WTC11 (cell line): ENCODE measurements around the gene MMP24. TPM values are rescaled to one million over a fixed set of nuclear protein-coding genes. Genes with fewer than 3 reads are reported as not detected.

Source experiments
- ATAC-seq: fragments of 200-7000 bp; cut with Tn5 transposase; 2 replicates; pipeline ENCODE4 v1.10.0; 2021; ENCODE audit warnings: mild to moderate bottlenecking, moderate library complexity
- CTCF ChIA-PET: fragments of 300-600 bp; sonication (Branson Sonifier 250); formaldehyde crosslinking; loops from one replicate; lab custom pipeline; 2021; ENCODE audit warnings: antibody characterized with exemption; lab: Charles Lee
- POLR2A ChIA-PET: fragments of 350-600 bp; sonication (Branson Sonifier 250); formaldehyde crosslinking; loops from one replicate; lab custom pipeline; 2021; ENCODE audit warnings: antibody characterized with exemption; lab: Charles Lee
- DNase-seq: peaks from one replicate; pipeline ENCODE4 v3.0.0; 2021; ENCODE audit warnings: low spot score
- H3K27ac Mint-ChIP-seq: 2 replicates; pipeline ENCODE4 v1.8.0; 2021; ENCODE audit warnings: mixed read lengths
- H3K27me3 Mint-ChIP-seq: 2 replicates; pipeline ENCODE4 v1.8.0; 2021; ENCODE audit warnings: low read depth, mild to moderate bottlenecking, moderate library complexity, mixed read lengths
- H3K36me3 Mint-ChIP-seq: 2 replicates; pipeline ENCODE4 v1.8.0; 2021; ENCODE audit warnings: mixed read lengths
- H3K4me1 Mint-ChIP-seq: 2 replicates; pipeline ENCODE4 v1.8.0; 2022; ENCODE audit warnings: mixed read lengths
- H3K4me3 Mint-ChIP-seq: 2 replicates; pipeline ENCODE4 v1.8.0; 2021; ENCODE audit warnings: mild to moderate bottlenecking, moderate library complexity, mixed read lengths
- H3K9me3 Mint-ChIP-seq: 2 replicates; pipeline ENCODE4 v1.8.0; 2021; ENCODE audit warnings: mixed read lengths
- ATF1 ChIP-seq: sonication (generic); formaldehyde crosslinking; IDR thresholded peaks from 2 replicates; pipeline ENCODE4 v1.8.1; 2023; ENCODE audit warnings: mild to moderate bottlenecking, moderate library complexity, missing genetic modification reagents
- ELF4 ChIP-seq: sonication (generic); formaldehyde crosslinking; IDR thresholded peaks from 2 replicates; pipeline ENCODE4 v1.8.1; 2022; ENCODE audit warnings: low read depth, mild to moderate bottlenecking, moderate library complexity, missing genetic modification reagents
- ETV6 ChIP-seq: sonication (generic); formaldehyde crosslinking; IDR thresholded peaks from 2 replicates; pipeline ENCODE4 v1.8.1; 2022; ENCODE audit warnings: mild to moderate bottlenecking, missing genetic modification reagents
- GTF2I ChIP-seq: fragments of 250-450 bp; sonication (Bioruptor Pico); conservative IDR thresholded peaks from 2 replicates; pipeline ENCODE4 v1.4.0; 2021; ENCODE audit warnings: mild to moderate bottlenecking
- MLX ChIP-seq: sonication (generic); formaldehyde crosslinking; IDR thresholded peaks from 2 replicates; pipeline ENCODE4 v1.8.1; 2023; ENCODE audit warnings: mild to moderate bottlenecking, missing genetic modification reagents, moderate library complexity
- NFATC4 ChIP-seq: fragments of 250-450 bp; sonication (Bioruptor Pico); IDR thresholded peaks from 2 replicates; pipeline ENCODE4 v1.9.0; 2021; ENCODE audit warnings: mild to moderate bottlenecking
- NR1H2 ChIP-seq: sonication (generic); formaldehyde crosslinking; IDR thresholded peaks from 2 replicates; pipeline ENCODE4 v1.9.0; 2021; ENCODE audit warnings: mild to moderate bottlenecking, moderate library complexity, missing genetic modification reagents
- TEAD1 ChIP-seq: sonication (generic); formaldehyde crosslinking; IDR thresholded peaks from 2 replicates; pipeline ENCODE4 v1.8.0; 2022; ENCODE audit warnings: mild to moderate bottlenecking, missing genetic modification reagents
- ZNF671 ChIP-seq: fragments of 250-450 bp; sonication (Bioruptor Pico); IDR thresholded peaks from 2 replicates; pipeline ENCODE4 v1.8.0; 2021; ENCODE audit warnings: mild to moderate bottlenecking
- total RNA-seq: library from RNA; stranded (reverse); gene quantifications from 3 replicates; pipeline ENCODE4 v1.2.3, GENCODE V29; 2021
- TF ChIP-seq, protein P1 (sequence below): sonication (generic); formaldehyde crosslinking; IDR thresholded peaks from 2 replicates; pipeline ENCODE4 v1.8.0; 2023; ENCODE audit warnings: missing genetic modification reagents, mild to moderate bottlenecking, borderline replicate concordance
- TF ChIP-seq, protein P2 (sequence below): sonication (generic); formaldehyde crosslinking; IDR thresholded peaks from 2 replicates; pipeline ENCODE4 v1.8.1; 2022; ENCODE audit warnings: missing genetic modification reagents, borderline replicate concordance
- TF ChIP-seq, protein P3 (sequence below): sonication (generic); formaldehyde crosslinking; IDR thresholded peaks from 2 replicates; pipeline ENCODE4 v1.8.1; 2022; ENCODE audit warnings: low read depth, missing genetic modification reagents, borderline replicate concordance

MMP24 gene
- total RNA-seq, 1 experiment from 2014 or later = 16.8 TPM

DNA sequence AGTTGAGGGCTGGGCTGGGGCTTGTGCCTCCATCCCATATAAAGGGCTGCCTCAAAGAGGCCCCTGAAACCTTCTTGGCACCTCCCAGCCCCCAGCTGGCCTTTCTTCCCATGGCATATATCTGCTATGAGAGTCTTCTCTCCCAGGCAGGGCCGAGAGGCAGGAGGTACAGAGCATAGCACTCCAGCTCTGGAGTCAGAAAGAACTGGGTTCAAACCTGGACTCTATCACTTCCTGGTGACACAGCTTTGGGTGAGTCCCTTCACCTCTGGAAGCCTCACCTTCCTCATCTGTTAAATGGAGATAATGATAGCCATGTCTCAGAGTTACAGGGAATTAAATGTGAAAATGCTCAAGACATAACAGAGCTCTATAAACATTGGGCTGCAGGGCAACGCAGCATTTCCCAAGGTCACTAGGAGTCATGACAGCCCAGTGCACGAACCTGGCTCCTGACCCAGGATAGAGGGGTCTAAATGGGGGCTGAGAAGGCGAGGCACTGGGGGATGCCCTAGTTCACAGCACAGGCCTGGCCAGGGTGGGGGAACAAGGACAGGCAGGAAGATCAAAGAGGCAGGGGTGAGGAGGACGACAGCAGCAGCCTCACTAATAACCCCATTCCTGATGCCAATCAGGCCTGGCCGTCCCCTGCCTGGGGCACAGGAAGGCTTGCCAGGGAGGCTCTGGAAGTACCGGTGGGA lies 63.8 kb downstream of the MMP24 start:
- no peak for ATAC-seq
- Mint-ChIP-seq H3K27ac (no peak overlapping the region), H3K4me1 (peaks cover 6% of the 10 kb centered on the region), H3K36me3 (no peaks in the 10 kb centered on the region), H3K4me3 (no peak overlapping the region), H3K27me3 (no peaks in the 10 kb centered on the region; the same call in none of the 2 replicates), H3K9me3 (no peaks in the 10 kb centered on the region)
- DNase-seq = no peak
- ChIA-PET POLR2A (no interaction called here), CTCF (interaction anchor here (0.5 to 6.2 kb wide), 4 partner anchors 13 to 259 kb away, joined by 3 to 36 read pairs (median 3); no protein-coding TSS in a partner anchor)
- TF ChIP-seq ELF4 (CRISPR knock-in tag) = no peak
- TF ChIP-seq, protein P1, sequence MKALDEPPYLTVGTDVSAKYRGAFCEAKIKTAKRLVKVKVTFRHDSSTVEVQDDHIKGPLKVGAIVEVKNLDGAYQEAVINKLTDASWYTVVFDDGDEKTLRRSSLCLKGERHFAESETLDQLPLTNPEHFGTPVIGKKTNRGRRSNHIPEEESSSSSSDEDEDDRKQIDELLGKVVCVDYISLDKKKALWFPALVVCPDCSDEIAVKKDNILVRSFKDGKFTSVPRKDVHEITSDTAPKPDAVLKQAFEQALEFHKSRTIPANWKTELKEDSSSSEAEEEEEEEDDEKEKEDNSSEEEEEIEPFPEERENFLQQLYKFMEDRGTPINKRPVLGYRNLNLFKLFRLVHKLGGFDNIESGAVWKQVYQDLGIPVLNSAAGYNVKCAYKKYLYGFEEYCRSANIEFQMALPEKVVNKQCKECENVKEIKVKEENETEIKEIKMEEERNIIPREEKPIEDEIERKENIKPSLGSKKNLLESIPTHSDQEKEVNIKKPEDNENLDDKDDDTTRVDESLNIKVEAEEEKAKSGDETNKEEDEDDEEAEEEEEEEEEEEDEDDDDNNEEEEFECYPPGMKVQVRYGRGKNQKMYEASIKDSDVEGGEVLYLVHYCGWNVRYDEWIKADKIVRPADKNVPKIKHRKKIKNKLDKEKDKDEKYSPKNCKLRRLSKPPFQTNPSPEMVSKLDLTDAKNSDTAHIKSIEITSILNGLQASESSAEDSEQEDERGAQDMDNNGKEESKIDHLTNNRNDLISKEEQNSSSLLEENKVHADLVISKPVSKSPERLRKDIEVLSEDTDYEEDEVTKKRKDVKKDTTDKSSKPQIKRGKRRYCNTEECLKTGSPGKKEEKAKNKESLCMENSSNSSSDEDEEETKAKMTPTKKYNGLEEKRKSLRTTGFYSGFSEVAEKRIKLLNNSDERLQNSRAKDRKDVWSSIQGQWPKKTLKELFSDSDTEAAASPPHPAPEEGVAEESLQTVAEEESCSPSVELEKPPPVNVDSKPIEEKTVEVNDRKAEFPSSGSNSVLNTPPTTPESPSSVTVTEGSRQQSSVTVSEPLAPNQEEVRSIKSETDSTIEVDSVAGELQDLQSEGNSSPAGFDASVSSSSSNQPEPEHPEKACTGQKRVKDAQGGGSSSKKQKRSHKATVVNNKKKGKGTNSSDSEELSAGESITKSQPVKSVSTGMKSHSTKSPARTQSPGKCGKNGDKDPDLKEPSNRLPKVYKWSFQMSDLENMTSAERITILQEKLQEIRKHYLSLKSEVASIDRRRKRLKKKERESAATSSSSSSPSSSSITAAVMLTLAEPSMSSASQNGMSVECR = no peak
- TF ChIP-seq, protein P2, sequence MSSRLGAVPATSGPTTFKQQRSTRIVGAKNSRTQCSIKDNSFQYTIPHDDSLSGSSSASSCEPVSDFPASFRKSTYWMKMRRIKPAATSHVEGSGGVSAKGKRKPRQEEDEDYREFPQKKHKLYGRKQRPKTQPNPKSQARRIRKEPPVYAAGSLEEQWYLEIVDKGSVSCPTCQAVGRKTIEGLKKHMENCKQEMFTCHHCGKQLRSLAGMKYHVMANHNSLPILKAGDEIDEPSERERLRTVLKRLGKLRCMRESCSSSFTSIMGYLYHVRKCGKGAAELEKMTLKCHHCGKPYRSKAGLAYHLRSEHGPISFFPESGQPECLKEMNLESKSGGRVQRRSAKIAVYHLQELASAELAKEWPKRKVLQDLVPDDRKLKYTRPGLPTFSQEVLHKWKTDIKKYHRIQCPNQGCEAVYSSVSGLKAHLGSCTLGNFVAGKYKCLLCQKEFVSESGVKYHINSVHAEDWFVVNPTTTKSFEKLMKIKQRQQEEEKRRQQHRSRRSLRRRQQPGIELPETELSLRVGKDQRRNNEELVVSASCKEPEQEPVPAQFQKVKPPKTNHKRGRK (CRISPR knock-in tag) = no peak
- no peak for TF ChIP-seq ATF1

DNA sequence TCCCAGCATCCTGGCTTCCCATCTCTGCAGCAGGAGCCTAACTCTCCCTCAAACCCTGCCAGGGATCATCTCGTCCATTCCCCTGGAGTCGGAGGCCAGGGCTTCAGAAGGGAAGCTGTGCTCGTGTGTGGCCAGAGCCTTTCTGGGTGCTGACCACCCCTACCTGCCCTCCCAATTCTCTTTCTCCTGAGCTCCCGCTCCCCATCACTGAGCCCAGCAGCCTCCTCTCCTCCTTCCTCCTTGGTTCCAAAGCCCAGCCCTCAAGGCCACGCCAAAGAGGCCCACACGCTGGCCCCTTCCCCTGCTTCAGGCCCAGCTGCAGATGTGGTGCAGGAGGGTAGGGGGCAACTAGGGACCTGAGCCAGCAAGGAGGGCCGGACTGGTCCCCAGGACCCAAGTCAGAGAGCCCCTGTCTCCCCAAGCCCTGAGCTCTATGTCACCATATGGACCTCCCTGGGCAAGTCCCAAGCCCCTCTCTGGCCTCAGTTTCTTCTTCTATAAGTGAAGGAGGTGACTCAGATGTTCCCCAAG lies 64.5 kb downstream of the MMP24 start:
- ChIA-PET POLR2A (no interaction called here), CTCF (interaction anchor here (0.5 to 6.2 kb wide), 4 partner anchors 12 to 260 kb away, joined by 3 to 36 read pairs (median 3); no protein-coding TSS in a partner anchor)
- TF ChIP-seq NR1H2 (no peak), ZNF671 (no peak), ETV6 (CRISPR knock-in tag) (no peak), NFATC4 (CRISPR knock-in tag) (no peak), TEAD1 (CRISPR knock-in tag) (no peak), GTF2I (no peak), MLX (no peak)
- TF ChIP-seq, protein P3, sequence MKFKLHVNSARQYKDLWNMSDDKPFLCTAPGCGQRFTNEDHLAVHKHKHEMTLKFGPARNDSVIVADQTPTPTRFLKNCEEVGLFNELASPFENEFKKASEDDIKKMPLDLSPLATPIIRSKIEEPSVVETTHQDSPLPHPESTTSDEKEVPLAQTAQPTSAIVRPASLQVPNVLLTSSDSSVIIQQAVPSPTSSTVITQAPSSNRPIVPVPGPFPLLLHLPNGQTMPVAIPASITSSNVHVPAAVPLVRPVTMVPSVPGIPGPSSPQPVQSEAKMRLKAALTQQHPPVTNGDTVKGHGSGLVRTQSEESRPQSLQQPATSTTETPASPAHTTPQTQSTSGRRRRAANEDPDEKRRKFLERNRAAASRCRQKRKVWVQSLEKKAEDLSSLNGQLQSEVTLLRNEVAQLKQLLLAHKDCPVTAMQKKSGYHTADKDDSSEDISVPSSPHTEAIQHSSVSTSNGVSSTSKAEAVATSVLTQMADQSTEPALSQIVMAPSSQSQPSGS (CRISPR knock-in tag) = no peak
- no peaks in the 10 kb centered on the region for H3K9me3 Mint-ChIP-seq
- H3K27ac Mint-ChIP-seq = no peak overlapping the region
- no peaks in the 10 kb centered on the region for H3K36me3 Mint-ChIP-seq
- H3K27me3 Mint-ChIP-seq = no peaks in the 10 kb centered on the region; the same call in none of the 2 replicates
- ATAC-seq = no peak
- no peak overlapping the region for H3K4me3 Mint-ChIP-seq
- peaks cover 1% of the 10 kb centered on the region for H3K4me1 Mint-ChIP-seq
- no peak for DNase-seq
